Cardiac septum (tissue), 1 donor: Measurements from ENCODE around the gene ZC3H7A. TPM values are rescaled to one million over a fixed set of nuclear protein-coding genes. Genes with fewer than 3 reads are reported as not detected.

Source experiments
- DNase-seq: peaks from one replicate; pipeline ENCODE4 v3.0.0-alpha.2; 2020; ENCODE audit warnings: low spot score
- intact Hi-C: fragments of 100-400 bp; cut with DNase I; formaldehyde crosslinking; loops from one replicate; pipeline ENCODE4 v1.14.0; 2022
- total RNA-seq: library from RNA; stranded (reverse); fragmentation: NEBNext Ultra II Directional; extraction: Animal tissue kit (Norgen Biotek cat#: 25700); gene quantifications from one replicate; pipeline ENCODE4 v1.2.1, GENCODE V29; 2021
- donor health status: DM: no; HTN: no; CAD: no.

Gene ZC3H7A
- total RNA-seq, 1 donor from 2014 or later, result 33.4 TPM

GRCh38 chr16:11716336-11716735 lies 80.7 kb downstream of the ZC3H7A start:
- no peak for DNase-seq
- intact Hi-C loops, result loop anchor here (10.0 kb wide), 1 partner anchor 752 kb away; no protein-coding TSS in a partner anchor

DNA sequence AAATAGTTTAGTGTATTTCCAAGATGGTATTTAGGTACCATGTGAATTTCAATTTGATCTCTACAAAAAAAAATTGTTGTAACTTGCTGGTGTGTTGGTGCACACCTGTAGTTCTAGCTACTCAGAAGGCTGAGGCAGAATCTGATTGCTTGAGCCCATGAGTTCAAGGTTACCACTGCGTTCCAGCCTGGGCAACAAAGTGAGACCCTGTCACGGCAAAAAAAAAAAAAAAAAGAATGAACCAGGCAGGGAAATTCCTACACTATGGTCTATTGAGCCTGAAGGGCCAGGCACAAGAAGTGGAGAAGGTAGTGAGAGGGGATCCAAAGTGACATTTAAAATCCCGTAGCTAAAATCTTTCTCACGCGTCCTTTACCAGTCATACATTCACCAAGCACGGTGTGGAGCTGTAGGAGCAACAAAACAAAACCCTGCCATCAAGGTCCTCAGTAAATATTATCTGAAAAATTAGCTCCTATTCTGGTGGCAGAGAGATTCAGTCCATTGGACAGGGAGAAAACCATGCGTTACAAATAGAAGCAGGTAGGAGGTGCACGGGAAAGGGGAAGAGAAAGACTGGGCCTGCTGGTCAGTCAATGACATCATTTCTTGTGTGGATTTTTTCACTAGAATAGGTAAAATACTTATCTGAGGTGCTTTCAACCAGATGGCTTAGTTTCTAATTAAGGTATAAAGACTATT lies 81.7 kb downstream of the ZC3H7A start:
- no peak for DNase-seq
- intact Hi-C loops, result loop anchor here (2.0 to 10.0 kb wide), 2 partner anchors 317 to 751 kb away; no protein-coding TSS in a partner anchor

GRCh38 chr16:11712122-11712521 lies 84.9 kb downstream of the ZC3H7A start:
- DNase-seq, result no peak

DNA sequence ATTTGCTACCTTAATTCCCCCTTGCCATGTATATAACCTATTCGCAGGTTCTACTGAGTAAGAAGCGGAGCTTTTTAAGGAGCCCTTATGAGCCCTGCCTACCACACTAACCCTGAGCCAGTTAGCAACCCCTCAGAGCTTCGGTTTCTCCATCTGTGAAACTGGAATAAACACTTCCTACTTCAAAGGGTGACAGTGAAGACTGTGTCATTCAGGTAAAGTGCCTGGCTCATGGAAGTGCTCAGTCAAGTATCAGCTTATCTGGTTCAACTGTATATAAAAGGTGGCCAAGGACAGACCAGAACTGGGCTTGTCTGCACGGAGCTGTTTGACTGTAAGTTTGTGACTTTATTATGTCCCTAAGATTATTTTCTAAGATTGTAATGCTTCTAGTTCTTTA lies 85.4 kb downstream of the ZC3H7A start:
- intact Hi-C loops, result loop anchor here (2.0 to 10.0 kb wide), 2 partner anchors 179 to 747 kb away; no protein-coding TSS in a partner anchor
- DNase-seq, result no peak

More at GRCh38 chr16:11712122-11712521, 84.9 kb downstream of the ZC3H7A start:
- intact Hi-C loops, result loop anchor here (2.0 to 10.0 kb wide), 2 partner anchors 179 to 747 kb away; no protein-coding TSS in a partner anchor

DNA sequence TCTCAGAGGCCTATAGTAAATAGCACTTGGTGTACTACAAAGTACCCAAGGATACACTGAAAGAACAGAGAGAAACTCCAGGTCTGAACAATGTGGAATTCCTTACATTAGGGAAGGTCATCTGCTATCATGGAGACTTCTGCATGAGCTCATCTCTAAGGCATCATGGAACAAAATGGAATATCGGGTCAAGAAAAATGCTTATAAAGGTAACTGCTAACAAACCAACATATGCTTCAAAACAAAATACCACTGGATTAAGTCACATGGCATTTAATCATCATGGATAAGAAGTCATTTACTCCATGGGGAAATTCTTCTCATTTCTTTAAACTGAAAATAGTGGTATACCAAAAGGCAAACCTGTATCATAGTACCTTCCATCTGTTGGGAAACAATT lies 88.6 kb downstream of the ZC3H7A start:
- intact Hi-C loops, result no loop called here

DNA sequence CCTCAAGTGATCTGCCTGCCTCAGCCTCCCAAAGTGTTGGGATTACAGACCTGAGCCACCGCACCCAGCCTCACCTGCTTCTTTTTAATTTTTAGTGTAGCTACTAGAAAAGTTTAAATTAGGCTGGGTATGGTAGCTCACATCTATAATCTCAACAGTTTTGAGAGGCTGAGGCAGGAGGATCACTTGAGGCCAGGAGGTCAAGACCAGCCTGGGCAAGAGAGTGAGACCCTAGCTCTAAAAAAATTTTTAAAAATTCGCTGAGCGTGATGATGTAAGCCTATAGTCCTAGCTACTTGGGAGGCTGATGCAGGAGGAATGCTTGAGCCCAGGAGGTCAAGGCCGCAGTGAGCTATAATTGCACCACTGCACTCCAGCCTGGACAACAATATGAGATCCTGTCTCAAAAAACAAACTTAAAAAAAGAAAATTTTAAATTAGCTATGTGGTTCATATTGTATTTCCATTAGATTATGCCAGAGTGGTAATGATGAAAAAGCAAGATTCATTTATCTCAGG lies 89.3 kb downstream of the ZC3H7A start:
- no peak for DNase-seq
- intact Hi-C loops, result no loop called here

More for the DNA sequence above, 88.6 kb downstream of the ZC3H7A start:
- DNase-seq, result no peak

DNA sequence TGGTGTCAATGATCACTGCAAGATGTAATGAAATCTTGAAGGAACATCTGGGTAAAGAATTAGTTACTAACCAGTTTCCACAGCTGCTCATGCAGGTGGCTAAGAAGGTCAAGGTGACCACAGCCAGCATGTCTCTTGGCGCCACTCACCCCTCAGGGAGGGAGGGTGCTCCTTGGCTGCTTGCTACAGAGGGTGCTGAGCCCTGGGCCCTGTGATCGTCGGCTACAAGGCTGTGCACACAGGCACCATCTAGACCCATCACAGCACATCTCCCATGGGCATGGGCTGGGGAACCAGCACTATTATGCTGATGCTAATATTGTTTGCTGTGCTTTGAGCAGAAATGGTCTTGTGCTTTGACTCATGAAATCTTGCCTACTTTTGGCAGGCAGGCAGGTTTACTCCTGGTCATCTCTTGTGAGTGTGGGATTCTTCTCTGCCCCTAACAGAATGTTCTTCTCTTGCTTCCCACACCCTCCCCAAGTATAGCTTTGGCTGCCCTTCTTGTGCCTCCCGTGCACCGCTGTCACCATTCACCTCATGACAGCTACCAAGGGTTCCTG lies 90.8 kb downstream of the ZC3H7A start:
- DNase-seq, result no peak

DNA sequence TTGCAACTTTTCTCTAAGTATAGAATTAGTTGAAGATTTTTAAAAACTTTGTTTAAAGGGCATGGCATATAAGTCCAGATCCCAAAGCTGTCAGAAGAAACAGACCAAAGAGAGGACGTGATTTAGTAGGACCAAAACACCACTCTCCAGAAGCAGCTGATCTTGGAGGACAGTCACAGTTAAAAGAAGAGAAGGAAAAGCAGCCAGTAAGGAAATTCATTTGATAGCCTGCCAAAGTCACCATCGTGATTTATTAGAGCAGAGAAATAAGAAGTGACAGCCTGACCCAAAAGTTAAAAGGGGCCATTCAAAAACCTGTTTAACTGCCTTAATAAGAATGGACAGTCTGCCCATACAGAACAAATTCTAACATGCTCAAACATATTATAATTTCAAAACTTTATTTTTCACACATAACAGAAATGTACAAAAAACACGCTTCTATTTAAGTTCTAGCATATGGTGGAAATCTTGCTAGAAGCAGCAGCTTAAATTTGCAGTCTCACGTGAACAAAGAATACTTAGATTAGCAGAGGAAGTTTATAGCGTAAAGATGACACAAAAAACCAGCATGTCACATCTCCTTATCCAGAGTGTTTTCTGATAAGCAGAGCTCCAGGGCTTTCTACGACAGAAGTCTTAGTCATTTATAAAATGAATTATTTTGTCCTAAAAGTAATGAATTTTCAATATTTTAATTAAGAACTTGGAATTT lies 91.6 kb downstream of the ZC3H7A start:
- no peak for DNase-seq
- intact Hi-C loops, result no loop called here

More for the DNA sequence above, 90.8 kb downstream of the ZC3H7A start:
- intact Hi-C loops, result no loop called here

Other genes starting within 250 kb of the ZC3H7A start
- 40.5 TPM for gene LITAF, start 210.3 kb downstream of the ZC3H7A start, total RNA-seq
- gene SNN, start 128.8 kb downstream of the ZC3H7A start, total RNA-seq, result 31.2 TPM
- 27.0 TPM for gene TXNDC11, start 54.4 kb downstream of the ZC3H7A start, total RNA-seq
- 77.9 TPM for gene RSL1D1, start 54.3 kb upstream of the ZC3H7A start, total RNA-seq
- gene GSPT1, start 118.7 kb upstream of the ZC3H7A start, total RNA-seq, result 86.6 TPM
- 1.9 TPM for gene NPIPB2, start 144.8 kb upstream of the ZC3H7A start, total RNA-seq
- gene TNFRSF17, start 168.0 kb upstream of the ZC3H7A start, total RNA-seq, result not detected
- gene SNX29, start 179.5 kb upstream of the ZC3H7A start, total RNA-seq, result 13.3 TPM